Embryonic facial prominence (tissue), 1 donor: ENCODE results near the gene RABGEF1.
"Not testable (repeated sequence)": the region's sequence is repeated elsewhere in the genome, so short reads cannot be mapped to it uniquely, and the experiment has no call there.

Experiments
- DNase-seq: peaks from one replicate; pipeline ENCODE4 v3.0.0-alpha.2; 2016; ENCODE audit errors: extremely low spot score

RABGEF1 gene

DNA sequence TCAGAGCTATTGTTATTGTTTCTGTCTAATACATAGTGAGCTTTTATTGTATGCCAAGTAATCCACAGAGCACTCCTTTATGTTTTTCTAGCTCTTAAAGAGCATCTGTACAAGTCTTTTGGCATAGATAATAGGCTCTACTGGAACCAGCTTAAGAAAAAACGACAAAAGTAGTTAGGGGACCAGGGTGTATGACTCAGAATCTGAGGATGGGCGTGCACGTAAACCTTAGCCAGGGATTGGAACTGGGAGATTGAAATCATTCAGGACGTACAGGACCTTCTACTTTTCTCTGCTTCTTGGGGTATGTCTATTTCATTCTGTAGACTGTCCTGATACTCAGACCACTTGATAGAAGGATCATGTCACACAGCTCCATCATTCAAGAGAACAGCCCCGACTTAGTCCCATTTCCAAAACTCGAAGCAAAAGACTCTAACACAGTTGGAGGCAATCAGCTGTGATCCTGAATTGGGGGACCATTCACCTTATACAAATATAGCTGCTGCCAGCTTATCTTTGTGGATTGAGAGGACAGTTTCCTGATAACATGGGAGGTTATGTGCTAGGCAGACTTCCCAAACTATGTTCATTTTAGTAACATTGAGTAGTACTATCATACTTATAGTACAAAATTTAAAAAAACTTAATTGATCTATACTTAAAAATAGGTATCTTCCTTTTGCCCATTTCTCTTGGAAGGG is 24.9 kb downstream of the RABGEF1 start:
- DNase-seq: not testable (repeated sequence)

DNA sequence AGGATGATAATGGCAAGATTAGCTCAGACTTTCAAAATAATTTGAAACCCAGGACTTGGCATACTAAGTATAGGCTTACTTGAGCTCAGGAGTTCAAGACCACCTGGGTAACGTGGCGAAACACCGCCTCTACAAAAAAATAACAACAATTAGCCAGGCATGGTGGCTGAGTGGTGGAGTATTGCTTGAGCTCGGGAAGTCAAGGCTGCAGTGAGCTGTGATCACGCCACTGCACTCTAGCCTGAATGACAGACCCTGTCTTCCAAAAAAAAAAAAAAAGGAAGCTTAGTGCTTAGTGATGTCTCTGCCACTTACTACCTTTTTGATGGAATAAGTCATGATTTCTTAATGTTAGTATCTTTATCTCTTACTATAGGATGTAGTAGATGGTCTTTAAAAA is 25.5 kb downstream of the RABGEF1 start:
- no peak for DNase-seq

DNA sequence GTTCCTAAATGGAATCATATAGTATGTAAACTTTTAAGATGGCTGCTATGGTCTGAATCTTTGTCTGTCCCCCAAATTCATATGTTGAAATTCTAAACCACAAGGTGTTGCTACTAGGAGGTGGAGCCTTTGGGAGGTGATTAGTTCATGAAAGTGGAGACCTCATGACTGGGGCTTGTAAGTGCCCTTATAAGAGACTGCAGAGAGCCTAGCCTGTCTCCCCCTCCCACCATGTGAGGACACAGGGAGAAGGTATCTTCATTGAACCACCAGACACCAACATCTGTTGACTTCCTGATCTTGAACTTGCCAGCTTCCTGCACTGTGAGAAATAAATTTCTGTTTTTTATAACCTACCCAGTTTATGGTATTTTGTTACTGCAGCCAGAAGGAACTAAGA is 27.0 kb downstream of the RABGEF1 start:
- DNase-seq: not testable (repeated sequence)

DNA sequence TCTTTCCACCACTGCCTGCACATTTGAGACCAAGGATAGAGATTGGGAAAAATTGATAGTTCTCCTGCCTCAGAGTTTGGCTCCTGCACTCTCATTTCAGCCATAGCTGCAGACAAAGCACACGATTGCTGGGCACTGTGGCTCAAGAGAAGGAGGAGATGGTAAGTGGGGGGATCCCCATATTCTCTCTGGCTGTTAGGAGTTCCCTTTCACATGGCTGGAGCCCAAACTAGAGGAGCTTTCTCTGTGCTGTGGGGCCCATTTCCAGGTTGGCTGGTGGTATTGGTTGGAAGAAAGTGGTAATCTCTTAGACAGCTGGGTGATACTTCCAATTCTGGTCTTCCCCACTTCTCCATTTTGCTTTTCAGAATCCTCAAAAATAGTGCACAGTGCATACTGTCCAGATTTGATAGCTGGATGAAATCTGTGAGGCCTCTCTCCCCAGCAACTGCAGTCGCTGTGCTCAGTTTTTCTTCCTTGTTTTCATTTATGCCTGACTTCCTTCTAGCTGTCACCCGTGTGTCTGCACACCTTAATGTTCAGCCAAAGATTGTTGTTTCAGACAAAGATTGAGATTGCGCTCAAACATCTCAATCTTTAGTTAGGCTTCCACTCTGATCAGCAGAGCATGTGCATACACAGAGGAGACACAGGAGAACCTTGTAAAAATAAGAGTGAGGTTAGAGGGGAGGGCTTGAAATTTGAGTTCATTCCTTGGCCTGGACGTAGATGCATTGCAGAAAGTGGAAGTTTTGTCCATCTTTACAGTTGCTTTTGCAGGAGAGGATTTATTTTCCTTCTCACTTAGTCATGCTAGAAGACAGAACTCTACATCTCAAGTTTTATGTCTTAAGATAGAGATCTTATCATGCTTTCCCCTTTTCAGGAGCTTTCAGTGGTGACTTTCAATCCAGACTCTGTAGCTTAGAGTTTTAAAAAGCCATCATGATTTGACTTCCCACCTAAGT is 28.6 kb downstream of the RABGEF1 start:
- no peak for DNase-seq

DNA sequence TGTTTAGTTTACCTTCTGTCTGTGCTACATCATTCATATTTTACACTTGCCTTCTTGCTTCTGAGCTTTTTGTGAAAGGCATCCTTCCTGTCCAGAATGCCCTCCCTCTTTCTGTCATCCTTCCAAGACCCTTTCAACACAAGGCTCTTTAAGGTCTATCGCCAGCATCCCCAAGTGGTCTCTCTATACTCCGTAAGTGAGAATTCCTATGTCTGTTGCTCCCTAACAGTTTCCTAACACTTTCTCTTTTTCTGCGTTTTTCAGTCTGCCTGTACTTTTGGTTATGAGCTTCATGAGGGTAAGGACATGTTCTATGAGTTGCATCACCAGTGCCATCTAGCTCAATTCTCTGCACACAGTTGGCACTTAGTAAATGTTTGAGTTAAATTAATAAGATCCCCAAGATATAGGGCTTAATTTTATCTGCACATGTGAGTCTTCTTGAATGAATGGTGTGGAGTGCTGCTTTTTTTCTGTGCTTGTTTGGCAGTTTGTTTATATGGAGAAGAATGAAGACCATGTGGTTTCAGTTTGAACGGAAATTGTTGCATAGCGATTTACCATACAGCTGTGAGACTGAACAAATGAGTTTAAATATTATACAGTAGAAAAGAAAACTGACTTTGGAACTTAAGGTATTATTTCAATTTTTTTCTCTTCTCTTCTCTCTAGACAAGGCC is 29.4 kb downstream of the RABGEF1 start:
- DNase-seq: no peak

DNA sequence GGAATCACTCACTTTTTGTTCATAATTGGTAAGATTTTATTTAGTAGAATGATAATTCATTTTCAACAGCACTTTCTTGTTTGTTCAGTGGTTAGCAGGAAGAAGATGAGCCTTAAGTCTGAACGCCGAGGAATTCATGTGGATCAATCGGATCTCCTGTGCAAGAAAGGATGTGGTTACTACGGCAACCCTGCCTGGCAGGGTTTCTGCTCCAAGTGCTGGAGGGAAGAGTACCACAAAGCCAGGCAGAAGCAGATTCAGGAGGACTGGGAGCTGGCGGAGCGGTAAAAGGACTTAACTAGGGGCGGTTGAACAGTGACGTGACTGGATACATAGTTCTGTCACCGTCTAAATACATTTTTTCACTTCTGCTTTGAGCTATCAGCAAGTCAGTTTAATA is 31.3 kb downstream of the RABGEF1 start:
- no peak for DNase-seq

DNA sequence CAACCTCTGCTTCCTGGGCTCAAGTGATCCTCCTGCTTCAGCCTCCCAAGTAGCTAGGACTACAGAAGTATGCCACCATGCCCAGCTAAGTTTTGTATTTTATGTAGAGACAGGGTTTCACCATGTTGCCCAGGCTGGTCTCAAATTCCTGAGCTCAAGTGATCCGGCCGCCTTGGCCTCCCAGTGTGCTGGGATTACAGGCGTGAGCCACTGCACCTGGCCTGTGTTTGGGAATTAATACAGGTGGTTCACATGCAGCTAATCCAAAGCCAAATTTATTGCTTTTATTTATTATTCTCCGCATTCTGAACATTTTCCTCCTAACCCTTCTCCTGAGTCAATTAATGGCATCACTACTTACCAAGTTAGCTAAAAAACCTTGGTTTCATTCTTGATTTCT is 33.2 kb downstream of the RABGEF1 start:
- not testable (repeated sequence) for DNase-seq

DNA sequence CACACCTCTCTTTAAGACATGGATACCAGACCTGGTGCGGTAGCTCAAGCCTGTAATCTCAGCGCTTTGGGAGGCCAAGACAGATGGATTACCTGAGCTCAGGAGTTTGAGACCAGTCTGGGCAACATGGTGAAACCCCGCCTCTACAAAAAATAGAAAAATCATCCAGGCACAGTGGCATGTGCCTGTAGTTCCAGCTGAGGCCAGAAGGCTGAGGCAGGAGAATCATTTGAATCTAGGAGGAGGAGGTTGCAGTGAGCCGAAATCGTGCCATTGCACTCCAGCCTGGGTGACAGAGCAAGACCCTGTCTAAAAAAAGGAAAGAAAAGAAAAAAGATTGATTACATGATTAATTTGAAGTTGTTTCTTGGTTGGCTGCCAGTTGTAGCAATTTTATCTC is 35.9 kb downstream of the RABGEF1 start:
- DNase-seq: not testable (repeated sequence)

DNA sequence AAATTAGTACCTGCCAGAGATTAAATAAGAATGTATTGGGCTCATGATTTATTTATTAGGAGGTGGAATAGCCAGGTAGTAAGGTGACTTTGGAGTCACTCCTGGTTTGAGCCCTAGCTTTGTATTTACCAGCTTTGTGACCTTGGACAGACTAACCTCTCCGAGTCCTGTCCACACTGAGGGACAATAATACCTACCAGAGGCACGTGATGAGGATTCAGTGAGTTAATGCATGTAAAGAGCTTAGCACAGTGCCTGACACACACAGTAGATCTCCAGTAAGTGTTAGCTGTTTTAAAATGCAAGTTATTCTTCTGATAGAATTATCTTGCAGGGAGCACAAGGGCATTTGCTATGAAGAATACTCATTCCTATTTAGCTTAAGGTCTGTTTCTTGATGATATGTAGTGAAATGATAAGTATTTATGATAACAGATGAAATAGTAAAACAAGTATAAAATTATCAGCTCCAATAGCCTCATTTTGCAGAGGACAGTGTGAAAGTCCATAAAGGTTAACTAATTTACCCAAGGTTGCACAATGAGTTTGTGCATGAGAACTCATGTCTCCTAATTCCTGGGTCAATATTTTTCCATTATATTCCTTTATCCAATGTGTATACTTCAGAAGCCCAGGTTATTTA is 36.4 kb downstream of the RABGEF1 start:
- no peak for DNase-seq

DNA sequence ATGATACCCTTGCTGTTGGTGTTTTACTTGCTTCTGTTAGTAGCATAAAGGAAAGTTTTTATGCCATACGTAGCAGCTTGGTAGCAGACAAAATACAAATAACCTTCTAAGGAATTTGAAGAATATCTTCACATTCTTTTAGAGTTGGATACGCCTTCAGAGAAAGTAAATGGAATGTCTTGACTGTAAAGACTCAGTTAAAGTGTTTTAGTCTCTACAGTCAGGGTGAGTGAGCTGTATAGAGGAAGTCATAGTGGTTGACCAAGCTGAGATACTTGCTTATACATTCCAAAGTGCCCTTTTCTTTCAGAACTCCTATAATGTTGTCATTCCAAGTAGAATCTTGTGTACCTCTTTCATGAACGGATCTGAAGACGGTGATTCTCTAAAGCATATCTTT is 37.7 kb downstream of the RABGEF1 start:
- no peak for DNase-seq

DNA sequence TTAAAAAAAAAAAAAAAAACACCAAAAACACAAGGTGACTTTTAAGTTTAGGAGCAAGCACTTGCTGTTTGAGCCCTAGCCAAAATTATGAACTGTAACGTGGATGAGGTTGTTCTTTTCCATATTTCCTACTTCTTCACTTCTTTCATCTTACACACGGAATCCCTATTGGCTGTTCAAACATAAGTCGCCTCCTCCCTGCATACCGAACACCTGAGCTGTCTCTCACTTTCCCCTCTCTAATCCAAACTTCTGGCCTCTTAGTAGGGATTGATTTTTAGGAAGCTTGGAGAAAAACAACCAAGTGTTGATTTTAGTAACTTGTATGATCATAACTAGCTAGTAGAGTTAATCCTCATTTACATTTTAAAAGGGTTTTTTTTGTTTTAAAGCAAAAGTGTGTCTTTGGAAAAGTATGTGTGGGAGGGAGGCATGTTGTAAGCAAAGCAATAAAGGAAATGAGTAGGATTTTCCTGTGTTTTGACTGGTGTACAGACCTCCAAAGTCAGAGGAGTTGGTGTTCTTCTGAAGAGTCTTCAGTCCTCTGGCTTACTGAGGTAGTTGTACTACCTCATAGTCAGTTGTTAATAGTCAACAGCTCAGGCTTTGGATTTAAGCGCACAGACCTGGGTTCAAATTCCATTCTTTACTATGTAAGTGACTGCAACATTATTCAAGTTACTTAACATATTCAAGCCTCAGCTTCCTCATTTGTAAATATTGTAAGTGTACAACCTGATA is 39.3 kb downstream of the RABGEF1 start:
- no peak for DNase-seq

DNA sequence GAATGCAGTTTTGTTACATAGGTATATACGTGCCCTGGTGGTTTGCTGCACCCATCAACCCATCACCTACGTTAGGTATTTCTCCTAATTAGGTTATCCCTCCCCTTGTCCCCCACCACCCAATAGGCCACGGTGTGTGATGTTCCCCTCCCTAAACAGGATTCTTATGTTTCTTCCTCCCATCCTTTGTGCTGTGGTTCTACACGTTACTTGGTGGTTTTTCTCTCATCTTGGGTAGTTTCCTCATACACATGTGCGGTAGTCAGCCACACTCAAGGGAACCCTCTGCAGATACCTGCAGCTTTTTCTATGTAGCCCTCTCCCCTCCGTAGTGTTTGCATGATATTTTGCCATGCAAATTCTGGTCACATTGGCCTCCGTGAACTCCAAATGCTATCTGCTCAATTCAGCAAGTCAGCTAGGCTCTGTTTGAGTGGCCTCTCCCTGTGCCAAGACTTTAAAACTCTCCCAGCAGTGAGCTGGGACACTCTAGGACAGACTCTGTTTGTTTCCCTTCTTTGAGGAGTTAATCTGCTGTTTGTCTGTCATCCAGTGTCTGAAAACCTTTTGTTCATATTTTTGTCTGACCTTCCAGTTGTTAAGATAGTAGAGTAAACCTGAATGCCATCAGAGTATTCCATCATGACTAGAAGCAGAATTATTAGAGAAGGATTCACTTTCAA is 41.0 kb downstream of the RABGEF1 start:
- DNase-seq: no peak

DNA sequence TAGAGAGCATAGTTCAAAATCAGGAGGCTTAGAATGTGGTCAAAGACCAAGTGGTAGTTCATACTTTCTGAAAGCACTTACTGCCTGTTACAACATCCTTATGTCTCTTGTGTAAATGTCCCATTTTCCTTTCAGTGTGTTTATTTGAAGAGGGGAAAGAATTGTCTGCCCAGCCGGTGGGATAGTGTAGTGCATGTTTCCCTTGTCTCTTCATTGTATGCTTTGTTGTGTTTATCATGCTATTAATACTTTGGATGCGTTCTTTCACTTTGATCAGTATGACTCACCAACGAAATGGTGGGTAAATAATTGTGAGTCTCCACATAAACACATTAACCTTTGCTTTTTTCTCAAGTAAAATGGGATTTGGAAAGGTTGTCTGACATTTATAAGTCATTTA is 42.3 kb downstream of the RABGEF1 start:
- DNase-seq: not testable (repeated sequence)

DNA sequence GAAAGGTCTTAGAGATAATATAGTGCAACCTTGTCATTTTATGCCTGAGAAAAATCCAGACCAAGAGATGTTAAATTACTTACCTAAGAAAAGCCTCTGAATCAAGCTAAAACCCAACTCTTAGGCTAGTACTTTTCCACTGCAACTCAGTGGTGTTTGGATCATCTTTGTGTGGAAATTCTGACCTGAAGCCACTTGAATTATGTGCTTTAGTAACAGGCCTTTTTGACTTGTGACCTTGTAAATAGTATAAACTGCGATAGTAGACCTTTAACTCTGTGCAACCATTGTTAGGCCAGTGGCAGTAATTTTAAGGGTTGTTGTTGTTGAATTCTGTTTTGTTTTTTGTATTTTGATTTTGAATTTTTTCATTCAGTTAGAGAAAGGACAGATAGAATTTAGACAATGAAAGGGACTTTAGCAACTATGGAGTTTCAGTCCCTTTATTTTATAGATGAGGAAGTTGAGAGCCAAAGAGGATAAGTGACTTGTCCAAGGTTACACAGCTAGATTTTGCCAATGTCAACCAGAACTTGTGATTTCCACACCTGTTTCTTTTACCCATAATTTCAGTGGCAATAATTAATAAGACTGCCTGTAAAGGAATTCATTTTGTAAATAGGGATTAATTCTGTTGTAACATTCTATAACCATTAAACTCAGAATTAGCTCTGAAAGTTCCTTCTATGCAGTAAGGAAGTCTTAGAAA is 43.5 kb downstream of the RABGEF1 start:
- DNase-seq: not testable (repeated sequence)

DNA sequence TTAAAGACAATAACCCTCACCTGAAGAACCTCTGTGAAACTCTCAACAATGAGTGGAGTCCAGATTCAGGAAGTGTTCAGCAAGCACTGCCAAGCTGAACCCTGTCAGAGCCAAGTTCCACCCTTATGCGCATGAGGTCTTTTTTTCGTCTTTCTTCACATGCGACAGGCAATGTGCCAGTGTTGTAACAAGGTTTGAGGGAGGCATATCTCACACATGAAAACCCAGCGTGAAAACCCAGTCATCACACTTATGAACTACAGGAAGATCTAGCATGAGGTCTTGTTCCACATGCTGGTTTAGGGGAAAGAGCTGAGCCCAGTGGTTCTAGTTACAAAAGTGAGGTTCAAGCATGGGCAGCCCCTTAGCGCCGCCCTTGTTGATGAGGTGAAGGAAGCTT is 49.7 kb downstream of the RABGEF1 start:
- no peak for DNase-seq

DNA sequence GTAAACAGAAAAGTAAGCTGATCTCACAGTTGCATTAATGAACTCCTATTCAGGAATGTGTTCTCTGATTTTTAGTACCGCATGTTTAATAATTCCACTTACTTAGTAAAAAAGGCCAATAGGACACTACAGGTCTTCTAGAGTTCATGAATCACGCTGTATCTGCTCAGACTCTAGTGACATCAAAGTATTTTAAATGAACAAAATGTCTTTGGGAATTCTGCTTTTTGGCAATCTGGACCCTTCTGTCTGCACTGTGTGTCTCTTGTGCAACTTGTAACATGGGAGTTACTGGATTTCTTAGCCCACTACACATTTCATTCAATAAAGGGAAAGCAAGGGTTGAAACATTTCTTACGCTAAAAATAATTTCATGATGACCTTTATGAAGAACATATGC is 50.2 kb downstream of the RABGEF1 start:
- peak; percentile 11 for DNase-seq

DNA sequence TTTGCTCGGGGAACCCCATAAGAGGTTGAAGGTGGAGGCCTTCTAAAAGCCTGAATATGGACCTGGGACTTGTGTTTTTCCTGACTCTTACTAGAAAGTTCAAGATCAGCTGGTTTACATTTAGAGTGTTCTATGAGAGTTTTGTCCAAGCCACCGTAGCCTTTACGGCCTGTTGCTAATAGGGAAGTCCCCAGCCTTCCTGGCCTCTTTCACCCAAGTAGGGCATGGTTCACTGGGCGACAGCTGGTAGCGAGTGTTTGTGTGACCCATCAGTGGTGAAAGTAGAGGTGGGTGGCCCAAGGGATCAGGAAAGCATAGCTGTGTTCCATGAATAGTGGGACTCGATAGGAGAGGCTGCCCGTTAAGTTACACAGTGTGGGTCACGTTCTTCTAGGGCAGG is 60.1 kb downstream of the RABGEF1 start:
- DNase-seq: no peak

DNA sequence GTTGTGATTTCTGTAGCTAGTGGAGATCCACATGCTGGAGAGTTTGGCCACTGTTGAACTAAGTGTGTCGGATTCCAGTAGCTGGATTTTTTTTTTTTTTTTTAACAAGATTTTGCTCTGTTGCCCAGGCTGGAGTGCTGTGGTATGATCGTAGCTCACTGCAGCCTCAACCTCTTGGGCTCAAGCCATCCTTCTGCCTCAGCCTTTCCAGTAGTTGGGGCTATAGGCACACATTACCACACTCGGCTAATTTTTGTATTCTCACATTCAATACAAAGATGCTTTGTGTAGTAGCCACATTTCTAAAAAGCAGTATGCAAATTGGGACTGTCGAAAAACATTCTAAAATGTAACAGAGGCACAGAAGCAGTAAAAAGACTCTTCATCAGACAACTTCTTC is 63.5 kb downstream of the RABGEF1 start:
- DNase-seq: no peak

DNA sequence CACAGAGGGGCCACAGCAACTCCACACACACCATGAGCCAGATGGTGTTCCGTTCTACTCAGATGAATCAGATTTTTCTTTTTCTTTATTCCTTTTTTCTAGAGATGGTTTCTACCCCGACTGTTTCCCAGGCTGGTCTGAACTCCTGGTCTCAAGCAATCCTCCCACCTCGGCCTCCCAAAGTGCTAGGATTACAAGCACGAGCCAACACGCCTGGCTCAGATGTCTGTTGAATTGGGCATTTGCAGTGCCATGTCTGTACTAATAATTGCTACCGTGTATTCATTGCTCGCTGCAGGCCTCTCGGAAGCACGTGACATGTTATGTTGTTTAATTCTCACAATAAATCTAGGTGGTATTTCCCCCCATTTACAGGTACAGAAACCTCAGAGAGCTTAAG is 67.2 kb downstream of the RABGEF1 start:
- DNase-seq: no peak

DNA sequence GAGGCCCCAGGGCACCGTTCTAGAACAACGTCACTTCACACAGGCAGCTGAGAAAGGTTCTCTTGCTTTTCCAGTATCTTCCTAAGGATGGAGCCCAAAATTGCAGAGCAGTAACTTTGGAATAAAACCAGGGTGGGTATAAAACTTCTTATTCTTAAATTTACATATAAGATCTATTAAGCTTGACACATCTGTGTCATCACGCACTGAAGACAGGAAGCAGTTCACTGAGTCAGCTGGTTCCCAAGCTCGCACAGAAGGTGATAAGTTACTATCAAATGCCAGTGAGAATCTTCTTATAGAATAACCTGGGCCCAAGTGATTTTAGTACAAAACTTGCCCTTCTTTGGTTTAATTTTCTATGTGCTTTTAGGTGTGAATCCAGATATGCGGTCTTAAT is 70.2 kb downstream of the RABGEF1 start:
- DNase-seq: no peak
